ENCODE results near the gene NUBP1.

NUBP1 gene

DNA sequence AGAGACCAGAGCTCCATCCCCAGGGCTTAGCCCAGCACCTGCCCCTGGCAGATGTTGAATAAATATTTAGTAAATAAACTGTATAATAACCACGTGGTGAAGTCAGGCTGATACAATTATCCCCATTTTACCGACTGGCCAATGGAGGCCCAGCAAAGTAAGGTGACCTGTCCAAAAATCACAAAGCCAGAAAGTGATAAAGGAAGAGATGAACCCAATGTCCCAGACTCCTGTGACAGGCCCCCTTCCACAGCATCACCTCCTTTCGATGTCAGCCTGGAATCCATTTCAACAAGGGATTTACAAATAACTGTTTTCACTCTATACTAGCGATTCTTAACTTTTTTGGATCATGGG, 69.4 kb downstream of the NUBP1 start:
- TF ChIP-seq, protein P1, sequence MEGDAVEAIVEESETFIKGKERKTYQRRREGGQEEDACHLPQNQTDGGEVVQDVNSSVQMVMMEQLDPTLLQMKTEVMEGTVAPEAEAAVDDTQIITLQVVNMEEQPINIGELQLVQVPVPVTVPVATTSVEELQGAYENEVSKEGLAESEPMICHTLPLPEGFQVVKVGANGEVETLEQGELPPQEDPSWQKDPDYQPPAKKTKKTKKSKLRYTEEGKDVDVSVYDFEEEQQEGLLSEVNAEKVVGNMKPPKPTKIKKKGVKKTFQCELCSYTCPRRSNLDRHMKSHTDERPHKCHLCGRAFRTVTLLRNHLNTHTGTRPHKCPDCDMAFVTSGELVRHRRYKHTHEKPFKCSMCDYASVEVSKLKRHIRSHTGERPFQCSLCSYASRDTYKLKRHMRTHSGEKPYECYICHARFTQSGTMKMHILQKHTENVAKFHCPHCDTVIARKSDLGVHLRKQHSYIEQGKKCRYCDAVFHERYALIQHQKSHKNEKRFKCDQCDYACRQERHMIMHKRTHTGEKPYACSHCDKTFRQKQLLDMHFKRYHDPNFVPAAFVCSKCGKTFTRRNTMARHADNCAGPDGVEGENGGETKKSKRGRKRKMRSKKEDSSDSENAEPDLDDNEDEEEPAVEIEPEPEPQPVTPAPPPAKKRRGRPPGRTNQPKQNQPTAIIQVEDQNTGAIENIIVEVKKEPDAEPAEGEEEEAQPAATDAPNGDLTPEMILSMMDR (IDR thresholded peaks at IDR 0.05; ENCODE audit: poor library complexity, severe bottlenecking): no peak
- Histone ChIP-seq H3K4me1 (ENCODE audit: insufficient read depth, poor library complexity, severe bottlenecking) (no peaks in the 10 kb centered on the region), H3K36me3 (ENCODE audit: low read depth) (no peaks in the 10 kb centered on the region), H3K27ac (ENCODE audit: poor library complexity, severe bottlenecking) (no peak overlapping the region), H3K4me3 (ENCODE audit: severe bottlenecking) (no peak overlapping the region), H3K9me3 (ENCODE audit: severe bottlenecking) (no peaks in the 10 kb centered on the region), H3K27me3 (ENCODE audit: insufficient read depth, poor library complexity, severe bottlenecking) (no peaks in the 10 kb centered on the region)
- no peak for DNase-seq (ENCODE audit: low spot score)
- ATAC-seq (ENCODE audit: low read depth): no peak

DNA sequence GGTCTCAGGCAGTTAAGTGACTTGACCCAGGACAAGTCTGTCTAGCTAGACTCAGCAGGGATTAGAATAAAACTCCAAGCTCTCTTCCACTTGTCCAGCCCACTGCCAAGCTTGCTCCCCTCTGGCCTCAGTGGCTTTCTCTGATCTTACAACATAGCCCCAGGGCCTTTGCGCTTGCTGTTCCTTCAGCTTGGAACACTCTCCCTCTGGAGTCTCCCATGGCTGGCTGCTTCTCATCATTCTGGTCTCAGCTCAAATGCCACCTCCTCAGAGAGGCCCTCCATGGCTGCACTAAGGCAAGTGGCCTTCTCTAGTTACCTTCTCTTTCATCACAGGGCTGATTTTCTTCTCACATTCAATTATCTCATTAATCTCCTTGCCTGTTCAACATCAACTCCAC, 73.9 kb downstream of the NUBP1 start:
- Histone ChIP-seq H3K4me3 (ENCODE audit: severe bottlenecking) (no peak overlapping the region), H3K9me3 (ENCODE audit: severe bottlenecking) (no peaks in the 10 kb centered on the region), H3K36me3 (ENCODE audit: low read depth) (no peaks in the 10 kb centered on the region), H3K4me1 (ENCODE audit: insufficient read depth, poor library complexity, severe bottlenecking) (no peaks in the 10 kb centered on the region), H3K27ac (ENCODE audit: poor library complexity, severe bottlenecking) (no peak overlapping the region), H3K27me3 (ENCODE audit: insufficient read depth, poor library complexity, severe bottlenecking) (no peaks in the 10 kb centered on the region)
- no peak for DNase-seq (ENCODE audit: low spot score)
- no peak for ATAC-seq (ENCODE audit: low read depth)
- TF ChIP-seq, protein P1 (IDR thresholded peaks at IDR 0.05; ENCODE audit: poor library complexity, severe bottlenecking): no peak

DNA sequence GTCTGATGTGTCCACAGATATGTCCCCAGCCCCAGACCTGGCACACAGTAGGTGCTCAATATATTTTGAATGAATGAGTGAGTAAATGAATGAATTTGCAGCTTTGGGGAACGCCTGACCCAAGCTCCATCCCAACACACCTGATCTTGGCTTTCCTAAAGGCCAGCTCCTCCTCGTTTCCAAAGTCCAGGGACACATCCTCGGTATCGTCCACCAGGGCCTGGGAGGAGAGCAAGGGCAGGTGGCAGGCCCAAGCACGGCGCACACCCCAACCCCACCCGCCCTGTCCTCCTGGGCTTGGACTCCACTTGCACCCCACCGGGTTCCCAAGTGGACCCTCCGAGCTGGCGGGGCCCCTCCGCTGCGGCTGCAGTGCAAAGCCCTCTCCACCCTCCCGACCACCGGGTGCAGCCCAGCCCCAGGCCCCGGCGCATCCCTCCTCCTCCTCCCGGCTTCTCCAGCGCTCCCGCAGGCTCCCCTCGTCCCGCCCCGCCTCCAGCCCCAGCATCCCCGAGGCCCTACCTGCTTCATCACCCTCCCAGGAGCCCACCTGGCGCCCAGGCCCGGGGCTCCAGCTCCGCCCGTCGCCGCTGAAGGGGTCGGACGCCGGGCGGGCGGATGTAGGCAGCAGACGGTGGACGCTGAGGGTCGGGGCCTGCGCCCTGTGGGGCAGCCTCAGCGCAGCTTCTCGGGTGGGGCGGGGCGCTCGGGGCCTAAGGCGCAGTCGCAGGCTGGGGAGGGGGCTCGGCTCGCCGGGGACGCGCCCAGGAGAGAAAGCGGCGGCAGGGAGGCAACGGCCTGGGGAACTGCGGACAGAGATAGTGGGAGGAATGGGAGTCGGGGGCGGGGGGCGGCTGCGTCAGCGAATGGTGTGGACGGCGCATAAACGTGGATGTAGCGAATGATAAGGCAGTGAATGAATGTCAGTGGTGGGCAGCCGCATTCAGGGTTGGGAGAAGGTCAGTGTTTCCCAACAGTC, 74.6 kb downstream of the NUBP1 start, which contains the start of gene TVP23A:
TVP23A (minus strand) TSS at position 832 of the 979 bp plus-strand sequence; CDS start at position 531, 301 bp downstream.
- Histone ChIP-seq H3K4me3 (ENCODE audit: severe bottlenecking) (no peak within 1 kb of the TSS), H3K9me3 (ENCODE audit: severe bottlenecking) (no peaks in the 10 kb centered on the region), H3K4me1 (ENCODE audit: insufficient read depth, poor library complexity, severe bottlenecking) (no peaks in the 10 kb centered on the region), H3K27ac (ENCODE audit: poor library complexity, severe bottlenecking) (no peak within 1 kb of the TSS), H3K27me3 (ENCODE audit: insufficient read depth, poor library complexity, severe bottlenecking) (no peaks in the 10 kb centered on the region), H3K36me3 (ENCODE audit: low read depth) (no peaks in the 10 kb centered on the region)
- TF ChIP-seq, protein P1 (IDR thresholded peaks at IDR 0.05; ENCODE audit: poor library complexity, severe bottlenecking): no peak
- DNase-seq (ENCODE audit: low spot score) (no peak), ATAC-seq (ENCODE audit: low read depth) (no peak)
